Transverse colon (tissue), 4 donors: ENCODE measurements around the gene PGPEP1. TPM values are rescaled to one million over a fixed set of nuclear protein-coding genes. Genes with fewer than 3 reads are reported as not detected.
A peak's percentile ranks its signal among the peaks of the same experiment; 100 is the strongest.
"Not testable (repeated sequence)": the region's sequence is repeated elsewhere in the genome, so short reads cannot be mapped to it uniquely, and the experiment has no call there.

ENCODE experiments used
- DNase-seq: peaks from one replicate; pipeline ENCODE4 v3.0.0-alpha.2; 2019
- H3K27ac ChIP-seq, 4 donors: fragments of 200-600 bp; sonication (generic); 2 replicates each; pipeline ENCODE4 v1.5.1; 2016 to 2018; ENCODE audit warnings: inconsistent platforms in 4 of 4
- H3K27me3 ChIP-seq: fragments of 200-600 bp; sonication (generic); 2 replicates; pipeline ENCODE4 v1.5.1; 2017; ENCODE audit warnings: inconsistent platforms
- H3K36me3 ChIP-seq, 4 donors: fragments of 200-600 bp; sonication (generic); 2 replicates each; pipeline ENCODE4 v1.5.1; 2017 to 2019; ENCODE audit warnings: inconsistent platforms in 4 of 4
- H3K4me1 ChIP-seq, 4 donors: fragments of 200-600 bp; sonication (generic); 2 replicates each; pipeline ENCODE4 v1.5.1; 2017 to 2020; ENCODE audit warnings: inconsistent platforms in 4 of 4
- H3K4me3 ChIP-seq, 4 donors: fragments of 200-600 bp; sonication (generic); 1 replicate in 1 of 4; 2 replicates in 3 of 4; pipeline versions ENCODE4 v1.5.1 to v1.6.1; 2017 to 2019; ENCODE audit warnings: inconsistent platforms in 4 of 4
- H3K9me3 ChIP-seq, 2 donors: fragments of 200-600 bp; sonication (generic); 2 replicates each; pipeline ENCODE4 v1.5.1; 2017 to 2019; ENCODE audit warnings: inconsistent platforms in 2 of 2
- EP300 ChIP-seq: sonication (generic); formaldehyde crosslinking; IDR thresholded peaks from one replicate; pipeline ENCODE4 v1.6.1; 2017; ENCODE audit warnings: antibody characterized with exemption, low read depth
- POLR2A ChIP-seq: fragments of 450-650 bp; IDR thresholded peaks from one replicate; pipeline ENCODE4 v1.6.1; 2016; ENCODE audit warnings: antibody characterized with exemption, mild to moderate bottlenecking, moderate library complexity
- POLR2AphosphoS5 ChIP-seq, 3 donors: sonication (generic); formaldehyde crosslinking; IDR thresholded peaks; one replicate each; pipeline ENCODE4 v1.6.1; 2016; ENCODE audit warnings: antibody characterized with exemption in 3 of 3
- WGBS, 2 donors: methylation state at CpG; one replicate each; pipeline ENCODE4 v1.1.5; 2018; ENCODE audit warnings: low coverage in 1 of 2; 5-methylcytosine and 5-hydroxymethylcytosine counted together
- in situ Hi-C, 4 donors: fragments of 200-750 bp; cut with MboI; loops; one replicate each; pipeline versions ENCODE4 v1.15.0 to v1.15.1; 2017; ENCODE audit warnings: low sequenced_read_pairs in 3 of 4, low pct_ligation_motif_present in 1 of 4, low pct_unique_long_range_greater_than_20kb in 1 of 4
- intact Hi-C: fragments of 100-400 bp; cut with DNase I; formaldehyde crosslinking; loops from one replicate; pipeline ENCODE4 v1.15.1; 2023; ENCODE audit warnings: low total_unique reads
- total RNA-seq, 4 donors: library from RNA; depleted of rRNA; stranded (reverse); fragments of >200 nt; gene quantifications; one replicate each; pipeline ENCODE4 v1.1.0, GENCODE V29; 2016
- TF ChIP-seq, protein P1 (sequence below), 5 experiments: fragments of 200-600 bp in 3 of 5; fragments of 450-650 bp in 2 of 5; sonication (generic) in 3 of 5; IDR thresholded peaks; 1 replicate in 2 of 5; 2 replicates in 3 of 5; pipeline ENCODE4 v1.5.1; 2016 to 2017; ENCODE audit warnings: antibody characterized with exemption in 5 of 5, inconsistent platforms in 3 of 5, mild to moderate bottlenecking in 2 of 5, moderate library complexity in 1 of 5

Gene PGPEP1
- total RNA-seq, 4 donors from 2014 or later: 59.7 to 110 (median 73.0) TPM

DNA sequence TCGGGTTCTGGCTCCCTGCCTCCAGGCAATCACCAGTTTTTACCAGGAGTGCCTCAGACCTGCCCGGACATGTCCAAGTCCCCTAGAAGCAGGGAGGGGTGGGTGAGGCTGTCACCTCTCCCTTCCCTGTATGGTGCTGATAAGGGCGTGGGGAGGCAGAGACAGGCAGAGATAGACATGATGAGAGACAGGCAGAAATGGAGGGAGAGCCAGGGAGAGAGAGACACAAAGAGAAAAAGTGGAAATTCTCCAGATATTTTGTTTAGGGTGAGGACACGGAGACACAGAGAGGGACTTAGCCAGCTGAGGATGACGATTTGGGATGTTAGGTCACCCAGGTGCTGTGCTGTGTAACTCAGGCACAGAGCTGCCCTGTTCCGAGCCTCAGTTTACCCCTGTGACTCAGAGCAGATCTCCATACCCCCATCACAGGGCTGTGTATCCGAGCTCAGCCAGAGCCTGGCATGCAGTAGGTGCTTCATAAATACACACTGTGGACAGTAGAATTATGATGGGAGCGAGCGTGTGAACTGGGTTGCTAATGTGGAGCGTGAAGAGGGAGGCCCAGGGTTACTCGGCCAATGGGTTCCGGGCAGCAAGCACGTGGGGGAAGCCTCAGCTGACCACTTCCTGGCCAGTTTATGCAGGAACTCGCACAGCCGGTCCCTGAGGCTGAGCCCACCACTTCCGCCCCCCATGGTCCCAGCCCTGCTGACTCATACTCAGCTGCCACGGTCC is 33.7 kb downstream of the PGPEP1 start:
- TF ChIP-seq, protein P1, sequence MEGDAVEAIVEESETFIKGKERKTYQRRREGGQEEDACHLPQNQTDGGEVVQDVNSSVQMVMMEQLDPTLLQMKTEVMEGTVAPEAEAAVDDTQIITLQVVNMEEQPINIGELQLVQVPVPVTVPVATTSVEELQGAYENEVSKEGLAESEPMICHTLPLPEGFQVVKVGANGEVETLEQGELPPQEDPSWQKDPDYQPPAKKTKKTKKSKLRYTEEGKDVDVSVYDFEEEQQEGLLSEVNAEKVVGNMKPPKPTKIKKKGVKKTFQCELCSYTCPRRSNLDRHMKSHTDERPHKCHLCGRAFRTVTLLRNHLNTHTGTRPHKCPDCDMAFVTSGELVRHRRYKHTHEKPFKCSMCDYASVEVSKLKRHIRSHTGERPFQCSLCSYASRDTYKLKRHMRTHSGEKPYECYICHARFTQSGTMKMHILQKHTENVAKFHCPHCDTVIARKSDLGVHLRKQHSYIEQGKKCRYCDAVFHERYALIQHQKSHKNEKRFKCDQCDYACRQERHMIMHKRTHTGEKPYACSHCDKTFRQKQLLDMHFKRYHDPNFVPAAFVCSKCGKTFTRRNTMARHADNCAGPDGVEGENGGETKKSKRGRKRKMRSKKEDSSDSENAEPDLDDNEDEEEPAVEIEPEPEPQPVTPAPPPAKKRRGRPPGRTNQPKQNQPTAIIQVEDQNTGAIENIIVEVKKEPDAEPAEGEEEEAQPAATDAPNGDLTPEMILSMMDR (IDR thresholded peaks at IDR 0.05): no peak
- TF ChIP-seq POLR2AphosphoS5 (IDR thresholded peaks at IDR 0.05): peak; percentile 67 to 77 (median 68)
- TF ChIP-seq EP300: peak; percentile 70
- no peak for TF ChIP-seq POLR2A
- H3K4me1 ChIP-seq: peaks cover 18 to 53% (median 31%) of the 10 kb centered on the region in 4 donors
- H3K4me3 ChIP-seq: no peak overlapping the region
- H3K27ac ChIP-seq: peak overlapping the region; percentile 79 to 87 (median 82)
- H3K9me3 ChIP-seq: no peaks in the 10 kb centered on the region
- 30 to 50% methylated on average over 2 to 14 of the region's 17 CpGs for WGBS, 2 donors
- H3K36me3 ChIP-seq: no peaks in the 10 kb centered on the region
- peak; percentile 84 for DNase-seq
- intact Hi-C loops: no loop called here
- H3K27me3 ChIP-seq: no peaks in the 10 kb centered on the region
- in situ Hi-C loops: no loop called here

- no peak for DNase-seq
- WGBS, 2 donors: 33 to 57% methylated on average over 3 to 6 of the region's 6 CpGs
- H3K9me3 ChIP-seq: no peaks in the 10 kb centered on the region
- H3K27ac ChIP-seq: peak overlapping the region; percentile 60 to 87 (median 82)
- no peak overlapping the region for H3K4me3 ChIP-seq
- TF ChIP-seq POLR2AphosphoS5 (IDR thresholded peaks at IDR 0.05): peak in 1 of 3 donors; percentile 23
- TF ChIP-seq POLR2A: no peak
- TF ChIP-seq, protein P1 (IDR thresholded peaks at IDR 0.05): no peak
- no peak for TF ChIP-seq EP300
- in situ Hi-C loops: no loop called here
- H3K4me1 ChIP-seq: peaks cover 32 to 75% (median 49%) of the 10 kb centered on the region in 4 donors
- no peaks in the 10 kb centered on the region for H3K27me3 ChIP-seq
- intact Hi-C loops: no loop called here
- no peaks in the 10 kb centered on the region for H3K36me3 ChIP-seq
Measured at GRCh38 chr19:18377026-18377425, 36.6 kb downstream of the PGPEP1 start.

GRCh38 chr19:18379803-18380747 is 39.7 kb downstream of the PGPEP1 start:
- DNase-seq: peak; percentile 89
- no peak for TF ChIP-seq EP300
- no peak for TF ChIP-seq POLR2A
- TF ChIP-seq POLR2AphosphoS5 (IDR thresholded peaks at IDR 0.05): peak; percentile 7 to 56 (median 37)
- TF ChIP-seq, protein P1 (IDR thresholded peaks at IDR 0.05): no peak
- Histone ChIP-seq H3K36me3 (no peaks in the 10 kb centered on the region), H3K9me3 (no peaks in the 10 kb centered on the region), H3K27ac (peak overlapping the region; percentile 76 to 87 (median 82)), H3K4me1 (peaks cover 21 to 56% (median 34%) of the 10 kb centered on the region in 4 donors), H3K27me3 (no peaks in the 10 kb centered on the region), H3K4me3 (no peak overlapping the region)
- in situ Hi-C loops (no loop called here), intact Hi-C loops (no loop called here)
- WGBS, 2 donors: 24 to 31% methylated on average over 13 to 22 of the region's 22 CpGs

- H3K9me3 ChIP-seq: no peaks in the 10 kb centered on the region
- H3K4me1 ChIP-seq: peaks cover 24 to 56% (median 33%) of the 10 kb centered on the region in 4 donors
- no peak for DNase-seq
- TF ChIP-seq POLR2A: no peak
- TF ChIP-seq, protein P1 (IDR thresholded peaks at IDR 0.05): no peak
- TF ChIP-seq EP300: no peak
- H3K36me3 ChIP-seq: no peaks in the 10 kb centered on the region
- intact Hi-C loops: no loop called here
- 72% methylated on average over 3 of the region's 3 CpGs; no CpG with 5 or more reads in 1 of the 2 donors for WGBS, 2 donors
- peak overlapping the region; percentile 76 to 87 (median 82) for H3K27ac ChIP-seq
- in situ Hi-C loops: no loop called here
- H3K27me3 ChIP-seq: no peaks in the 10 kb centered on the region
- H3K4me3 ChIP-seq: no peak overlapping the region
Measured at GRCh38 chr19:18380843-18381242, 40.4 kb downstream of the PGPEP1 start.

- H3K27me3 ChIP-seq, H3K36me3 ChIP-seq, H3K9me3 ChIP-seq, intact Hi-C loops, H3K4me3 ChIP-seq, DNase-seq, in situ Hi-C loops, H3K27ac ChIP-seq: not testable (repeated sequence)
- H3K4me1 ChIP-seq: peaks cover 25 to 56% (median 35%) of the 10 kb centered on the region in 4 donors
- 82 to 87% methylated on average over 3 to 11 of the region's 11 CpGs for WGBS, 2 donors
Measured at GRCh38 chr19:18383622-18384021, 43.2 kb downstream of the PGPEP1 start.
